OCI-LY3 (cell line): ENCODE results near the gene BTF3.
A peak's percentile ranks its signal among the peaks of the same experiment; 100 is the strongest.

Source experiments
- H2AFZ ChIP-seq: fragments of 200-600, 300-600 bp; shearing (Covaris generic); 2 replicates; pipeline ENCODE4 v1.6.0; 2014; ENCODE audit warnings: antibody characterized with exemption, low read depth, low read length
- H3K27ac ChIP-seq: fragments of 200-600, 300-600 bp; sonication (generic); 2 replicates; pipeline ENCODE4 v1.5.1; 2014; ENCODE audit warnings: mild to moderate bottlenecking, low read length, moderate library complexity, mixed read lengths
- H3K27me3 ChIP-seq: fragments of 200-600, 300-600 bp; sonication (generic); 2 replicates; pipeline ENCODE4 v1.6.1; 2014; ENCODE audit warnings: low read depth, low read length, mixed read lengths
- H3K36me3 ChIP-seq: fragments of 200-600, 300-600 bp; sonication (generic); replicated peaks from 2 replicates; pipeline ENCODE3; 2014; ENCODE audit warnings: low read depth, low read length, mixed read lengths
- H3K4me1 ChIP-seq: fragments of 300-600, 200-600 bp; sonication (generic); 2 replicates; pipeline ENCODE4 v1.6.1; 2014; ENCODE audit warnings: low read length, mixed read lengths
- H3K4me2 ChIP-seq: fragments of 200-600, 300-600 bp; sonication (generic); 2 replicates; pipeline ENCODE4 v1.6.1; 2014; ENCODE audit warnings: low read length, mixed read lengths
- H3K4me3 ChIP-seq: fragments of 300-600, 200-600 bp; sonication (generic); 2 replicates; pipeline ENCODE4 v1.5.1; 2014; ENCODE audit warnings: antibody characterized with exemption, mild to moderate bottlenecking, low read length, moderate library complexity
- H3K79me2 ChIP-seq: fragments of 300-600, 200-600 bp; shearing (Covaris generic); 2 replicates; pipeline ENCODE4 v1.6.1; 2014; ENCODE audit warnings: mild to moderate bottlenecking, low read length, mixed read lengths
- H3K9ac ChIP-seq: fragments of 300-600, 200-600 bp; shearing (Covaris generic); 2 replicates; pipeline ENCODE4 v1.6.0; 2014; ENCODE audit warnings: mild to moderate bottlenecking, low read length, moderate library complexity
- H3K9me3 ChIP-seq: fragments of 200-600, 300-600 bp; shearing (Covaris generic); 2 replicates; pipeline ENCODE4 v1.6.1; 2014; ENCODE audit warnings: low read length, mixed read lengths; ENCODE audit not compliant: insufficient read depth
- H4K20me1 ChIP-seq: fragments of 200-600, 300-600 bp; sonication (generic); 2 replicates; pipeline ENCODE4 v1.6.1; 2016; ENCODE audit warnings: low read length, mixed read lengths; ENCODE audit not compliant: insufficient read depth
- CTCF ChIP-seq: fragments of 200-600, 300-600 bp; sonication (generic); IDR thresholded peaks from 2 replicates; pipeline ENCODE4 v1.5.1; 2014; ENCODE audit warnings: antibody characterized with exemption, low read length, low read depth
- EZH2phosphoT487 ChIP-seq: fragments of 200-600 bp; shearing (Covaris generic); IDR thresholded peaks from 2 replicates; pipeline ENCODE4 v1.6.1; 2018; ENCODE audit warnings: antibody characterized with exemption, mixed run types, low read depth

Gene BTF3

GRCh38 chr5:73534971-73535370, 36.7 kb downstream of the BTF3 start:
- no peak overlapping the region for H2AFZ ChIP-seq
- H3K27ac ChIP-seq = no peak overlapping the region
- no peaks in the 10 kb centered on the region for H3K79me2 ChIP-seq
- peaks cover 2% of the 10 kb centered on the region; the same call in 1 of the 2 replicates for H3K4me1 ChIP-seq
- no peaks in the 10 kb centered on the region for H3K36me3 ChIP-seq
- no peak for TF ChIP-seq EZH2phosphoT487
- TF ChIP-seq CTCF = no peak
- H3K4me3 ChIP-seq = no peak overlapping the region
- no peaks in the 10 kb centered on the region for H3K27me3 ChIP-seq
- no peak overlapping the region for H3K9ac ChIP-seq
- no peaks in the 10 kb centered on the region for H3K9me3 ChIP-seq
- no peaks in the 10 kb centered on the region for H4K20me1 ChIP-seq
- H3K4me2 ChIP-seq = no peak overlapping the region

GRCh38 chr5:73539730-73540129, 41.5 kb downstream of the BTF3 start:
- H3K27ac ChIP-seq = no peak overlapping the region
- no peaks in the 10 kb centered on the region for H4K20me1 ChIP-seq
- no peaks in the 10 kb centered on the region for H3K27me3 ChIP-seq
- H3K4me1 ChIP-seq = peaks cover 30% of the 10 kb centered on the region
- H3K9me3 ChIP-seq = no peaks in the 10 kb centered on the region
- no peak overlapping the region for H3K9ac ChIP-seq
- H3K79me2 ChIP-seq = no peaks in the 10 kb centered on the region
- no peak for TF ChIP-seq CTCF
- TF ChIP-seq EZH2phosphoT487 = no peak
- H2AFZ ChIP-seq = no peak overlapping the region
- no peak overlapping the region for H3K4me3 ChIP-seq
- H3K36me3 ChIP-seq = no peaks in the 10 kb centered on the region
- no peak overlapping the region for H3K4me2 ChIP-seq

- no peak overlapping the region for H3K9ac ChIP-seq
- no peak overlapping the region for H3K4me3 ChIP-seq
- TF ChIP-seq CTCF (no peak), EZH2phosphoT487 (no peak)
- H3K4me1 ChIP-seq = peaks cover 30% of the 10 kb centered on the region
- no peaks in the 10 kb centered on the region for H3K79me2 ChIP-seq
- no peak overlapping the region for H2AFZ ChIP-seq
- no peaks in the 10 kb centered on the region for H3K36me3 ChIP-seq
- no peak overlapping the region for H3K4me2 ChIP-seq
- H4K20me1 ChIP-seq = no peaks in the 10 kb centered on the region
- no peaks in the 10 kb centered on the region for H3K27me3 ChIP-seq
- no peak overlapping the region for H3K27ac ChIP-seq
- no peaks in the 10 kb centered on the region for H3K9me3 ChIP-seq
Observed at GRCh38 chr5:73540192-73540591, 42.0 kb downstream of the BTF3 start.

GRCh38 chr5:73542020-73542419, 43.8 kb downstream of the BTF3 start:
- no peak overlapping the region for H2AFZ ChIP-seq
- H3K27me3 ChIP-seq = no peaks in the 10 kb centered on the region
- 0 out of 2 replicates have a peak overlapping the region, but pooled peaks have one; percentile 53 for H3K27ac ChIP-seq
- H3K36me3 ChIP-seq = no peaks in the 10 kb centered on the region
- no peaks in the 10 kb centered on the region for H3K9me3 ChIP-seq
- peak overlapping the region; percentile 68 for H3K4me3 ChIP-seq
- peak overlapping the region; percentile 48 for H3K9ac ChIP-seq
- H4K20me1 ChIP-seq = no peaks in the 10 kb centered on the region
- TF ChIP-seq EZH2phosphoT487 (no peak), CTCF (no peak)
- H3K4me1 ChIP-seq = peaks cover 30% of the 10 kb centered on the region
- H3K79me2 ChIP-seq = no peaks in the 10 kb centered on the region
- H3K4me2 ChIP-seq = peak overlapping the region; percentile 89
